ENCODE data around the gene DISP2.

GRCh38 chr15:40412095-40412759 lies 54.2 kb downstream of the DISP2 start:
- TF ChIP-seq SP1 (IDR thresholded peaks at IDR 0.05), result no peak
- TF ChIP-seq ELF4 (IDR thresholded peaks at IDR 0.05), result no peak
- TF ChIP-seq TARDBP (IDR thresholded peaks at IDR 0.05), result no peak
- no peak for TF ChIP-seq ZNF384 (IDR thresholded peaks at IDR 0.05)
- TF ChIP-seq FOXA1 (IDR thresholded peaks at IDR 0.05), result no peak
- no peak for TF ChIP-seq L3MBTL2 (conservative IDR thresholded peaks at IDR 0.05)
- TF ChIP-seq FOXK2 (IDR thresholded peaks at IDR 0.05), result no peak
- no peak for TF ChIP-seq BHLHE40 (IDR thresholded peaks at IDR 0.05; ENCODE audit: borderline replicate concordance)
- no peak for TF ChIP-seq SUZ12 (IDR thresholded peaks at IDR 0.05)
- no peak for TF ChIP-seq FOXM1 (IDR thresholded peaks at IDR 0.05; ENCODE audit: borderline replicate concordance)
- TF ChIP-seq ARNT (IDR thresholded peaks at IDR 0.05), result no peak
- TF ChIP-seq NFRKB (IDR thresholded peaks at IDR 0.05), result no peak
- no peak for TF ChIP-seq LEF1 (IDR thresholded peaks at IDR 0.05; ENCODE audit: borderline replicate concordance)
- TF ChIP-seq CTBP1 (IDR thresholded peaks at IDR 0.05; ENCODE audit: borderline replicate concordance), result no peak
